Suprapubic skin (tissue), 4 donors: ENCODE measurements around the gene EGLN2. TPM values are rescaled to one million over a fixed set of nuclear protein-coding genes. Genes with fewer than 3 reads are reported as not detected.
"Not testable (repeated sequence)": the region's sequence is repeated elsewhere in the genome, so short reads cannot be mapped to it uniquely, and the experiment has no call there.

Experiments
- DNase-seq, 2 donors: peaks; one replicate each; pipeline ENCODE4 v3.0.0-alpha.2; 2019; ENCODE audit warnings: low spot score in 2 of 2
- H3K27ac ChIP-seq: fragments of 200-600 bp; sonication (generic); one replicate; pipeline ENCODE4 v1.5.1; 2019
- H3K27me3 ChIP-seq: fragments of 200-600 bp; sonication (generic); one replicate; pipeline ENCODE4 v1.5.1; 2019
- H3K36me3 ChIP-seq: fragments of 200-600 bp; sonication (generic); one replicate; pipeline ENCODE4 v1.5.1; 2019
- H3K4me1 ChIP-seq: fragments of 200-600 bp; sonication (generic); one replicate; pipeline ENCODE4 v1.5.1; 2019
- H3K4me3 ChIP-seq: fragments of 200-600 bp; sonication (generic); one replicate; pipeline ENCODE4 v1.5.1; 2019; ENCODE audit warnings: mild to moderate bottlenecking
- H3K9me3 ChIP-seq: fragments of 200-600 bp; sonication (generic); one replicate; pipeline ENCODE4 v1.5.1; 2019
- WGBS: methylation state at CpG from one replicate; pipeline ENCODE4 v1.1.5; 2018; 5-methylcytosine and 5-hydroxymethylcytosine counted together
- total RNA-seq, 4 donors: library from RNA; depleted of rRNA; stranded (reverse); fragments of >200 nt; gene quantifications; one replicate each; pipeline ENCODE4 v1.1.0, GENCODE V29; 2016

The EGLN2 gene
- total RNA-seq, 4 donors from 2014 or later = 31.5 to 51.2 (median 37.6) TPM

DNA sequence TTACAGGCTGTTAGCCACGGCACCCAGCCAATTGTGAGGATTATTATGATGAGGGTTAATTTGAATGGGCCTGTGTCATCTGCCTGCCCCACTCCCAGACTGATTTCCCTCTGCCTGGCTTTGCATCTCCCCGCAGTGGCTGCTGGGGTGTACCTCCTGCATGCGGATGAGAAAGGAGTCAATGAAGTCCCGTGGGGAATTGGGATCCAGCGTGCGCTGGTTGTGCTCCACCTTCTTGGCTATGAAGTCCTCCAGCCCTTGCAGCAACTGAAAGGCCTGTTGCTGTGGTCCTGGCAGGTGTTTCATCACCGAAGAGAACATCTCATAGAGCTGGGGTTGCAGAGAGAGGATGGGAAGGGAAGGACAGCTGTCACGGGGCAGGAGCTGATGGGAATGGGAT, 47.7 kb downstream of the EGLN2 start:
- not testable (repeated sequence) for DNase-seq, H3K4me1 ChIP-seq, H3K4me3 ChIP-seq, H3K9me3 ChIP-seq, H3K27ac ChIP-seq, H3K36me3 ChIP-seq, H3K27me3 ChIP-seq
- 93% methylated on average over 8 of the region's 8 CpGs for WGBS

DNA sequence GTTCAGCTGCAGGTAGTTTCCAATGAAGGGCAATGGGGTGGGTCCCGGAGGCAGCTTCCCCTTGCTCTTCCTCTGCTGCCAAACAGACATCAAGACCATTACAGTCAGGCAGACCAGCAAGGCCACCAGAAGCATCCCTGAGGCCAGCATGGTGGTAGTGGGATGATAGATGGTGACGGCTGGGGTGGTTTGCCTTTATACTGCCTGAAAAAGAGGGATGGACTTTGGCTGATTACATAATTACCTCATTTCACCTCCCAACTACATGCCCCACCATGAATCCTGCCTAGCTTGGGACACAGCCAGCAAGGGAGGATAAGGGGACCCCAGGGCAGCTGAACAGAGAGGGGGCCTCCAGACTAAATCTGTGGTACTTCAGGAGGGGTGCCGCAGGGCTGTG, 51.3 kb downstream of the EGLN2 start, which contains the start of gene CYP2A6:
TSS of gene CYP2A6 (minus strand) at position 171 of the 400 bp plus-strand sequence. CDS start at position 150, 21 bp downstream.
- not testable (repeated sequence) for H3K4me3 ChIP-seq, H3K27ac ChIP-seq, H3K36me3 ChIP-seq, H3K9me3 ChIP-seq, H3K4me1 ChIP-seq, DNase-seq, H3K27me3 ChIP-seq
- WGBS = 89% methylated on average over 2 of the region's 3 CpGs

DNA sequence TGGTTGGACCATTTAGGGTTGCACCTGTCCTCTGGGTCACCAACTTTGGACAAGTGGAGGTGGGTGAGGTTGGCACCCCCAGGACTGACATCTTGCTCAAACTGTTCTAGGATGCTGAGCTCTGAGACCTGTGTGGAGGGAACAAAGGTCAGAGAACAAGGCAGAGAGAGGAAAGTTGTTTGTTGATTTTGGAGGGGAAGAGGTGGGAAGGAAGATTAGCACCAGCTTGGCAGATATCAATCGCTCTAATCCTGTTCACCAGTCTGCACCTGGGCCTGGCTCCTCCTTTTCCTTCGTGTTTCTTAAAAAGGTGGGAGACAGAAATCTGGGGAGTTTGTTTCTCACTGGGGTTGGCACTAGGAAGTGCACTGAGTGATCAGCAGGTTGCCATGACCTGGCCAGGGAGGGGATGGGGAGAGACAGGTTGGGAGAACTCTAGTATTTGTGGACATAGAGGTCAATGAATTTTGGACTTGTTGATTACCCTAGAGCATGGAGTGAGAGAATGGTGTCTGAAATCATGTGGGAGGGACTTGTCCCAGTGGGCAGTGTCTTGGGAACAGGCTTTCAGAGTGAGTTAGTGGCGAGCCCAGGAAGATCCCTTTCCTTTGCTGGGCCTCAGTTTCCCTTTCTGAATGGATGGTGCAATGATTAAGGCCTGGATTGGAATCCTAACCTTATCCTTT, 53.6 kb downstream of the EGLN2 start:
- H3K36me3 ChIP-seq, H3K27me3 ChIP-seq, DNase-seq, H3K4me3 ChIP-seq, H3K27ac ChIP-seq, H3K4me1 ChIP-seq, H3K9me3 ChIP-seq: not testable (repeated sequence)
- WGBS = 55% methylated on average over 2 of the region's 3 CpGs

Other genes starting within 250 kb of the EGLN2 start
- gene SHKBP1, start 222.3 kb upstream of the EGLN2 start, total RNA-seq = 10 to 100 TPM; 42.2 to 58.3 (median 51.1) TPM
- gene LTBP4, start 197.8 kb upstream of the EGLN2 start, total RNA-seq = 100 to 1,000 TPM; 108 to 236 (median 121) TPM
- 10 to 100 TPM; 20.5 to 38.2 (median 29.3) TPM for gene NUMBL, start 108.5 kb upstream of the EGLN2 start, total RNA-seq
- 10 to 100 TPM; 31.2 to 53.8 (median 39.3) TPM for gene COQ8B, start 82.3 kb upstream of the EGLN2 start, total RNA-seq
- gene ITPKC, start 82.1 kb upstream of the EGLN2 start, total RNA-seq = 10 to 100 TPM; 52.9 to 93.8 (median 70.9) TPM
- 1 to 10 TPM; 3.8 to 9.9 (median 5.4) TPM for gene ACTMAP, start 48.7 kb upstream of the EGLN2 start, total RNA-seq
- gene SNRPA, start 48.0 kb upstream of the EGLN2 start, total RNA-seq = 10 to 100 TPM; 49.6 to 52.2 (median 51.0) TPM
- 10 to 100 TPM in 2 of 4 donors, 1 to 10 TPM in 2; 4.8 to 15.1 (median 9.9) TPM for gene MIA, start 23.7 kb upstream of the EGLN2 start, total RNA-seq
- 10 to 100 TPM; 12.4 to 20.7 (median 17.0) TPM for gene RAB4B, start 20.9 kb upstream of the EGLN2 start, total RNA-seq
- not detected for gene CYP2A6, start 51.3 kb downstream of the EGLN2 start, total RNA-seq
- gene CYP2A7, start 83.0 kb downstream of the EGLN2 start, total RNA-seq = not detected
- 1 to 10 TPM in 2 of 4 donors, under 1 TPM in 1, not detected in 1; 0.13 to 4.2 (median 1.0) TPM for gene CYP2B6, start 192.1 kb downstream of the EGLN2 start, total RNA-seq